NCI-H2081 treated with DMSO at 0.1 percent for 48 hours (cell line): ENCODE measurements around the gene DOCK10.
"Not testable (repeated sequence)": the region's sequence is repeated elsewhere in the genome, so short reads cannot be mapped to it uniquely, and the experiment has no call there.

Source experiments
- DNase-seq: peaks from one replicate; lab custom pipeline; 2025; lab: John Stamatoyannopoulos, UW

DOCK10 gene

GRCh38 chr2:225041851-225042799, at the start of gene DOCK10:
TSS of gene DOCK10 (minus strand) at chr2:225042468. CDS start at chr2:225042374, 94 bp downstream.
- DNase-seq, result no peak

DNA sequence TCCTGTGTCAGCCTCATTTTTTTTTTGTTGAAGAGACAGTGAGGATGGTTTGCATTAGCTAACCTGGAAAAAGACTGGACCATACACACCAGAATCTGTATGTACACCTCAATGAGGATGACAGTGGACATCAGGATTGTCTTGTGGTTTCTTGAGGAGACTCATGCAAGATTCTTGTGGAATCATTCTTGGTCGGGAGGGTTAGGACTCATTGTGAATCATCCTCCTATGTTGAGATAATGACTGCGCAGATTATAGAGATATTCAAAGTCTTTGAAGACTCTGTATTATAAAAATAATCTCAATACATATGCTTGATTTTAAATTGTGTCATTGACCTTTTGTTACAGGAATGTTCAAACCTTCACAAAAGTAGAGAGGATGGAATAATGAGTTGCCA, 49.1 kb upstream of the DOCK10 start:
- no peak for DNase-seq

- DNase-seq, result no peak
These were observed 48.5 kb upstream of the DOCK10 start for GRCh38 chr2:225090746-225091145.

DNA sequence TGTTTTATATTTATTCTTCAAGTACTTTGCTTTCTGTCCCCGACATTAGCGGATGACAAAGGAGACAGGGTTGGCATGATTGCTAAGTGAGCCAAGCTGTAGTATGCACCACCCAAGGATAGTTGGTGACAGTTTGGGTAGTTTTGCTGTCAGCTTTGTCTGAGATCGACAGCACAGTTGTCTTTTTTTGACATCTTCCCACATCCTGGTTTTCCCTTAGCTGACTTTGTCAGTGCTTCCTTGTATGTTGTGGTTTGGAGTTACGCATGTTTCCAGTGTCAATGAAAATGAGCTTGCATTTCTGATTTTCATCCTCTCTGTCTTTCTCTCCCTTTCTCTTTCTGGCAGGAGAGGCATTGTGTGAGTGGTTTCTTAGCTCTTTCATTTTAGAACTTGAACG, 44.6 kb upstream of the DOCK10 start:
- DNase-seq, result no peak

DNA sequence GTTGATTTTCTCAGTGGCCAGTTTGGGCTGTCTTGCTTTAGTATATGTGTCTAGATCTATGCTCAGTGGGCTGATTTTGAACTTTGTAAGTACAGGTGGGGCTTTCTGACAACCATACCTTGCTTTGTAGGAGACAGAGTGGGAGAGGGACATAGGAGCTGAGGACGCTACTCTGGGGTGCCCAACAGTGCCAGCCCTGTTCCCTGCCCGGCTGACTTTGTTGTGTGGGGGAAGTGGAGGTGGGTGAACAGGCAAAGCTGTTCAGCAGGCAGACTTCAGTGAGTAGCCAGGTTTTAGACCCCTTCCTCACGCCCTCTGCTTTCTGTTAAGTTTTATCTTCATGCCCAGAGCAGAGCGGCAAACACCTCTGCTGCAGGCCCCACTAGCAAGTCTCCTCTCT, 44.2 kb upstream of the DOCK10 start:
- no peak for DNase-seq

- DNase-seq, result no peak
These were observed 41.0 kb upstream of the DOCK10 start for GRCh38 chr2:225083276-225083675.

- DNase-seq, result no peak
These were observed 33.9 kb upstream of the DOCK10 start for GRCh38 chr2:225076125-225076524.

DNA sequence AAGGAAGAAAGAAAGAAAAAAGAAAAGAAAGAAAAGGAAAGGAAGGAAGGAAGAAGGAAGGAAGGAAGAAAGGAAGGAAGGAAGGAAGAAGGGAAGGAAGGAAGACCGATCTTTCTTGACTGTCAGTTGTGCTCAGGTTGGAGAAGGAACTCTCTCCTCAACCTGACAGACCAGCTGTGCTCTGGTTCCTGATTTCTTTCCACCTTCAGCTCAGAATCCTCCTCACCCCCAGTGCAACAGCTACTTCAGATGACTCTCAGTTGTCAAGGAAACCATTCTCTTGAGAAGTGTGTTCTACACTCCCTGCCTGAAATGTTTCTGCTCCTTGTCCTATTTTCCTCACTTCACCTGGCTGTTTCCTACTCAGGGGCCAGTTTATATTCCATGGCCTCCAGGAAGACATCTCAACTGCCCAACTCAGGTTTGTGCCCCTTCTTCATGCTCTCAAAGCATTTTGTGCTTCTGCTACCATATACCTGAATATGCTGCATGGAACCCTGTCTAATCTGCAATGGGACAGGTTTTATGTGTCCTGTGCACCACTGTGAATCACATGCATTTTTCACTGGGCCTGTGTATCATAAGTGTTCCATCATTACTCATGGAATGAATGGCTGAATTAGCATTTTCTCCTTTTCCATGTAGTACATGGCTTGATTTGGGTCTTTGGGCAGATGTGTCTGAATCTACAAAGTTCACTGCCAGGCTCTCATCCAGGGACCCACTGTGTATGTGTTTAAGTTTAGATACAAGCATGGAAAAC, 32.8 kb upstream of the DOCK10 start:
- no peak for DNase-seq

- DNase-seq, result no peak
These were observed 32.1 kb upstream of the DOCK10 start for GRCh38 chr2:225074366-225074765.

- DNase-seq, result no peak
These were observed 30.9 kb upstream of the DOCK10 start for GRCh38 chr2:225073198-225073597.

DNA sequence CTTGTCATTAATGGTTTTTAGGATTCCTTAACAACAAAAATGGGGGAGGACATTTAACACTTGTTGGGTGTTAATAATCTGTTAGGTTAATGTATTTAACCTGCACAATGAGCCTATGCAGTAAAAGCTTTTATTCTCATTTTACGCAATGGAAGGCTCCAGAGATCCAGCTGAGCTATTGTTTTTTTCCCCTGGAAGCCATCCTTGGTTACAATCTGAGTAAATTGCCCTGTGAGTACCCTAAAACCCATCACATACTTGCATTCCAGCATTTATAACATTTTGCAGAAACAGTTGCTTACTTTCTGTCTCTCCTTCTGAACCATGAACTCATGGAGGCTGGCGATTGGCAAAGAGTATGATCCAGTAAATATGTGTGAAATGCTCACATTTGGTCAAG, 30.2 kb upstream of the DOCK10 start:
- DNase-seq, result no peak

- DNase-seq, result no peak
These were observed 28.5 kb upstream of the DOCK10 start for GRCh38 chr2:225070811-225071210.

DNA sequence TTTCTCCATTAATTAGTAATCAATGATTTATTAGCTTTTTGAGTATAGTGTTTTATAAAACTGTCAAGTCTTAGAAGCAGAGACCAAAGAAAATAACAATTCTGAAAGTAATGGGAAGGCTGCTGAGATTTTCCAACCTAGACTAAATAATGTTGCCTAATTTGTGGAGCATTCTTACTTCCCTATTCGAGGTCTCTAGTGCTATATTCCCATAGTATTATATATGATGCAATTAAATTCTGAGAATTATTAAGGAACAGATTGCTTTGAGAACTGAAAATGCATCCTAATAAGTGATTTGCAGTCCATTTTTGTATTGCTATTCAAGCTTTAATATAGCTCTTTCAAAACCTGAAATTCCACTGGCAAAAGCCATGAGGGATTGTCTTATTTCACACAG, 27.7 kb upstream of the DOCK10 start:
- no peak for DNase-seq

DNA sequence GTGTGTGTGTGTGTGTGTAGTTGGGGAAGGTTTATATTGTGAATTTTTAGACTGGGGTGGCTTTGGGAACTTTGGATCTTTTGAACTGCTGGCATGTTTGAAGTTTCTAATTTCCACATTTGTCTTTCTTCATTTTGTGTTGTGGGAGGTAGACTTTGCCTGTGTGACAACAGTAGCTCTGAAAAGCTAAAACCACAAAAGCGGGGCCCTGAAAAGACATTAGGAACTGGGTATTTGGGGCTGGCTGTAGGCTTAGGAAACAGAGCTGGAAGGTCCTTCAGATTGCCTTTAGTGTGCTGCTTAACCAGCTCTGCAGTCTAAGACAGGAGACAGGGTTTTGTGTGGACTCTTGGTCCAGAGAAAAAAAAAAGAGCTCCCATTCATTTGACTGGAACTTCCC, 27.2 kb upstream of the DOCK10 start:
- no peak for DNase-seq

DNA sequence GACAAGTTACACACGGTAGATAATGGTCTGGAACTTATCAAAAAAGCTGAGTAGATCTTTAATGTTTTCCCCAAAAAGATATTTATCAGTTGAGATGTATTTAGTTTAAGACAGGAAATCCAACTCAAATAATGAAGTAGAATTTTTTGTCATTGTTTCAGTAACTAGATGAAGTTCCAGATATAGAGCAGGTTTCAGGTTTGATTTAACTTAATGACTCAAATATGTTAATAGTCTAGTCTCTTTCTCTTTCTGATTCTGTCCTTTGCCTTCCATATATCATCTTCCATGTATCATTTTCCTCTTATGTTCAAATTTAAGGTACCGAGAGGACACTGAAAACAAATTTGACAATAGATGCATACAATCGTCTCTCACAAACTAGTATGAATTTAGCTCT, 23.6 kb upstream of the DOCK10 start:
- DNase-seq, result no peak

DNA sequence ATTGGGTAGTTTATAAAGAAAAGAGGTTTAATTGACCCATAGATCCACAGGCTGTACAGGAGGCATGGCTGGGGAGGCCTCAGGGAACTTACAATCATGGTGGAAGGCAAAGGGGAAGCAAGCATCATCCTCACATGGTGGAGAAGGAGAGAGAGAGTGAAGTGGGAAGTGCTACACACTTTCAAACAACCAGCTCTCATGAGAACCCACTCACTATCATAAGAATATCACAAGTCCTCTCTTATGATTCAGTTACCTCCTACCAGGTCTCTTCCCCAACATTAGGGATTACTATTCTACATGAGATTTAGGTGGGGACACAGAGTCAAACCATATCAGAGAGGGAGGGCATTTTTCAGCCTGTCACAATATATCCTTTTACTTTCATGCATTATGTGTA, 22.7 kb upstream of the DOCK10 start:
- no peak for DNase-seq

- DNase-seq, result no peak
These were observed 22.1 kb upstream of the DOCK10 start for GRCh38 chr2:225064362-225064761.

DNA sequence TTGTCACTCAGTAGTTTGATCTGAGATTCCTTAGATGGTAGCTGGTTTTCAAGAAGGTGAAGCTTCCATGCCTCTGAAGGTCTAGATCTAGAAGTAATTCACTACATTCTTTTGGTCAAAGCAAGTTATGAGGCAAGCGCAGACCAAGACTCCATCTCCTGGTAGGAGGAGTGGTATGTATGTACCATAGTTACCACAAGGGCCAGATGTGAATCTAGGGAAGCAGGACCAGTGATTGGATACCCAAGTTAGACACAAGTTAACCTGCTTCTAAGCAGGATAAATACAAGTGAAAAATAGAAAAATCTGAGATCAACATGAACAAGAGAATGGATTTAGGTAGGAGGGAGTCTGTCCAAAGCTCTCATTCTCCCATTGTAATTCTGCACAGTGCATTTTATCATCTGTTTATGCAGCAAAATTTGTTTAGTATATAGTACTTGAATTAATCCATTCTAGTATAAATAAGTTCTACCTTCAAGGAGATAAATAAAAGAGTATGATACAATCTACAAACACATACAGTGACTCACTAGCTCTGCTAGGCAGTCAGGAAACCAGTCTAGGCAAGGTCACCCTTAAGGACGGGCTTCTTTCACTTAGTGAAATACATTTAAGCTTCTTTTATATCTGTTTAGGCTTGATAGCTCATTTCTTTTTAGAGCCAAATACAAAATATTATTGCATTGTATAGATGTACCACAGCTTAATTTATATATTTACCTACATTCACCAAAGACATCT, 14.2 kb upstream of the DOCK10 start:
- no peak for DNase-seq

DNA sequence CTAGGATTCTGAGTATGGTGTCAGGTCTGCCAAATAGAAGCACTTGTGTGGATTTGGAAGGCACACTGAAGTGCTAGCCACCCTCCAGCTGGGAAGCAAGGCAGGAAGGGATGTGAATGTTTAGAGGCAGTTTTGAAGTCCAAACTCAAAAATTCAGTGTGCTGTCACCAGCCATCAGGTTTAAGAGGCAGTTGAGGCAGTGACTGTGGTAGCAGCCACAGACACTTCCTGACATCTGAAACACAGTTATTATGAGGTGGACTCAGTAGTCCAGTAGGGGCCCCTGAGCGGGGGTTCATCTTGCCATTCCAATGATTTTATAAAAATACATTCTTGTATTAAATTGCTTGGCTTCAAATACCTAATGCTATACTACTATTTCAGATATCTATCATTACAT, 13.4 kb upstream of the DOCK10 start:
- DNase-seq, result no peak

DNA sequence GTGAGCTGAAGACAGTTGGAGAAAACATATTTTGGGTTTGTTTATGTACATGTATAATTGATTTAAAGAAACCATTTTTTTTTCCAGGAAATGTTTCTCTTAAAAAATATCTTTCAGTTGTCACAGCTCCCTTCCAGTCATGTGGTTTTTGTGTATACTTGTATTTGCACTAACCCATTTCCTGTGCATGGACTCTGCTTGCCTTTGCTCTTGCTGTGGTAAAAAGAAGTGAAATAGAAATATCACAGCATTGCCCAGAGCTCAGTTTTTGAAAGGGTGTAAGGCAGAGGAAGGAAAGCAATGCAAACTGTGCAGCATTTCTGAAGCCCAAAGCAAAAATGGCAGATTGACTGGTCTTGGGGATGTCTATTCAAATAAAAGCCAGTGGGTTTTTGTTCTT, 10.4 kb upstream of the DOCK10 start:
- no peak for DNase-seq

DNA sequence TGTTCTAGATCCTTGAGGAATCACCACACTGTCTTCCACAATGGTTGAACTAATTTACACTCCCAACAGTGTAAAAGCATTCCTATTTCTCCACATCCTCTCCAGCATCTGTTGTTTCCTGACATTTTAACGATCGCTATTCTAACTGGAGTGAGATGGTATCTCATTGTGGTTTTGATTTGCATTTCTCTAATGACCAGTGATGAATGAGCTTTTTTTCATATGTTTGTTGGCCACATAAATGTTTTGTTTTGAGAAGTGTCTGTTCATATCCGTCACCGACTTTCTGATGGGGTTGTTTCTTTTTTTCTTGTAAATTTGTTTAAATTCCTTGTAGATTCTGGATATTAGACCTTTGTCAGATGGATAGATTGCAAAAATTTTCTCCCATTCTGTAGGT, 5.2 kb upstream of the DOCK10 start:
- DNase-seq, result not testable (repeated sequence)

- no peak for DNase-seq
These were observed 516 bp upstream of the DOCK10 start for GRCh38 chr2:225042800-225043167.
